Right atrium auricular region (tissue), 2 donors: ENCODE results near the gene LCLAT1. TPM values are rescaled to one million over a fixed set of nuclear protein-coding genes. Genes with fewer than 3 reads are reported as not detected.

Source experiments
- DNase-seq: peaks from one replicate; pipeline ENCODE4 v3.0.0-alpha.2; 2019; ENCODE audit warnings: low spot score
- H3K27ac ChIP-seq, 2 donors: fragments of 200-600 bp; sonication (generic); 1 replicate in 1 of 2; 2 replicates in 1 of 2; pipeline ENCODE4 v1.5.1; 2016 to 2019
- H3K27me3 ChIP-seq, 2 donors: fragments of 200-600 bp; sonication (generic); one replicate each; pipeline versions ENCODE4 v1.5.1 to v1.6.0; 2017 to 2019
- H3K36me3 ChIP-seq: fragments of 200-600 bp; sonication (generic); one replicate; pipeline ENCODE4 v1.5.1; 2016
- H3K4me1 ChIP-seq, 2 donors: fragments of 200-600 bp; sonication (generic); one replicate each; pipeline versions ENCODE4 v1.5.1 to v1.6.0; 2017 to 2019
- H3K4me3 ChIP-seq, 2 donors: fragments of 200-600 bp; sonication (generic); 1 replicate in 1 of 2; 2 replicates in 1 of 2; pipeline ENCODE4 v1.5.1; 2017 to 2019; ENCODE audit warnings: mild to moderate bottlenecking in 1 of 2, moderate library complexity in 1 of 2
- H3K9me3 ChIP-seq, 2 donors: fragments of 200-600 bp; sonication (generic); one replicate each; pipeline ENCODE4 v1.5.1; 2019
- CTCF ChIP-seq, 2 donors: fragments of 200-600 bp; sonication (generic); IDR thresholded peaks; one replicate each; pipeline ENCODE4 v1.5.1; 2019; ENCODE audit warnings: antibody characterized with exemption in 2 of 2
- total RNA-seq, 2 donors: library from RNA; depleted of rRNA; stranded (reverse); fragments of >200 nt; gene quantifications; one replicate each; pipeline ENCODE4 v1.1.0, GENCODE V29; 2016

The LCLAT1 gene
- total RNA-seq, 2 donors from 2014 or later: 13.2 to 14.3 TPM

GRCh38 chr2:30457296-30457695, 10.2 kb downstream of the LCLAT1 start:
- TF ChIP-seq CTCF (IDR thresholded peaks at IDR 0.05): no peak
- no peaks in the 10 kb centered on the region for H3K9me3 ChIP-seq
- DNase-seq: no peak
- no peaks in the 10 kb centered on the region for H3K4me1 ChIP-seq
- no peaks in the 10 kb centered on the region for H3K27me3 ChIP-seq
- no peaks in the 10 kb centered on the region for H3K36me3 ChIP-seq
- H3K27ac ChIP-seq: no peak overlapping the region
- H3K4me3 ChIP-seq: no peak overlapping the region

- no peaks in the 10 kb centered on the region for H3K27me3 ChIP-seq
- no peaks in the 10 kb centered on the region for H3K36me3 ChIP-seq
- no peak for TF ChIP-seq CTCF (IDR thresholded peaks at IDR 0.05)
- H3K27ac ChIP-seq: no peak overlapping the region
- no peaks in the 10 kb centered on the region for H3K4me1 ChIP-seq
- no peak for DNase-seq
- H3K4me3 ChIP-seq: no peak overlapping the region
- H3K9me3 ChIP-seq: no peaks in the 10 kb centered on the region
These were observed 12.1 kb downstream of the LCLAT1 start for GRCh38 chr2:30459140-30459539.

GRCh38 chr2:30462131-30462857, 15.2 kb downstream of the LCLAT1 start:
- H3K4me3 ChIP-seq: no peak overlapping the region
- no peak for DNase-seq
- no peak overlapping the region for H3K27ac ChIP-seq
- no peaks in the 10 kb centered on the region for H3K4me1 ChIP-seq
- TF ChIP-seq CTCF (IDR thresholded peaks at IDR 0.05): no peak
- H3K9me3 ChIP-seq: no peaks in the 10 kb centered on the region
- H3K36me3 ChIP-seq: no peaks in the 10 kb centered on the region
- no peaks in the 10 kb centered on the region for H3K27me3 ChIP-seq

- Histone ChIP-seq H3K36me3 (no peaks in the 10 kb centered on the region), H3K4me3 (no peak overlapping the region), H3K4me1 (no peaks in the 10 kb centered on the region), H3K27ac (no peak overlapping the region), H3K9me3 (no peaks in the 10 kb centered on the region), H3K27me3 (no peaks in the 10 kb centered on the region)
- no peak for DNase-seq
- no peak for TF ChIP-seq CTCF (IDR thresholded peaks at IDR 0.05)
These were observed 16.5 kb downstream of the LCLAT1 start for GRCh38 chr2:30463535-30463934.

- no peaks in the 10 kb centered on the region for H3K9me3 ChIP-seq
- H3K27me3 ChIP-seq: no peaks in the 10 kb centered on the region
- DNase-seq: no peak
- H3K4me3 ChIP-seq: no peak overlapping the region
- H3K27ac ChIP-seq: no peak overlapping the region
- no peaks in the 10 kb centered on the region for H3K36me3 ChIP-seq
- no peaks in the 10 kb centered on the region for H3K4me1 ChIP-seq
- no peak for TF ChIP-seq CTCF (IDR thresholded peaks at IDR 0.05)
These were observed 17.6 kb downstream of the LCLAT1 start for GRCh38 chr2:30464544-30465170.
